Omental fat pad (tissue), 4 donors: Measurements from ENCODE around the gene ZNF41. TPM values are rescaled to one million over a fixed set of nuclear protein-coding genes. Genes with fewer than 3 reads are reported as not detected.

ENCODE experiments used
- ATAC-seq: fragments of 150-250 bp; one replicate; pipeline ENCODE4 v1.9.1; 2016; ENCODE audit warnings: mild to moderate bottlenecking, moderate library complexity; ENCODE audit not compliant: low FRiP score
- DNase-seq: peaks from one replicate; pipeline ENCODE4 v3.0.0-alpha.2; 2019; ENCODE audit warnings: low spot score
- total RNA-seq, 4 donors: library from RNA; depleted of rRNA; stranded (reverse); fragments of >200 nt; gene quantifications; one replicate each; pipeline ENCODE4 v1.1.0, GENCODE V29; 2016
- TF ChIP-seq, protein P1 (sequence below), 3 donors: fragments of 450-650 bp; IDR thresholded peaks; one replicate each; pipeline ENCODE4 v1.5.1; 2016 to 2017; ENCODE audit warnings: antibody characterized with exemption in 3 of 3, mild to moderate bottlenecking in 3 of 3, moderate library complexity in 2 of 3

ZNF41 gene
- total RNA-seq, 4 donors from 2014 or later = 6.6 to 13.6 (median 8.8) TPM

DNA sequence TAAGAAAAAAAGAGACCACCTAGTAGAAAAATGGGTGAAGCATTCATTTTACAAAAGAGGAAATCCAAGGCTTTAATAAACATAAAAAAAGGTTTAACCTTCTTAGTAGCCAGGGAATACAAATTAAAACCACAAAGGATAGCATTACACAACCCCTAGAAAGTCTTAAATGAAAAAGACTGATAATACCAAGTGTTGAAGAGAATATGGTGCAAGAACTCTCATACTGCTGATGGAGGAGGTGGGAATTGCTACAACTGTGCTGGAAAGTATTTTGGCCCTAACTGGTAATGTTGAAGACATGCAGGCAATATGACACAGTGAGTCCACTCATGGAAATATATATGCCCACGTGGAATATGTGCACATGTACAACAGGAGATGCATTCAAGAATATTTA lies 22.5 kb downstream of the ZNF41 start:
- TF ChIP-seq, protein P1, sequence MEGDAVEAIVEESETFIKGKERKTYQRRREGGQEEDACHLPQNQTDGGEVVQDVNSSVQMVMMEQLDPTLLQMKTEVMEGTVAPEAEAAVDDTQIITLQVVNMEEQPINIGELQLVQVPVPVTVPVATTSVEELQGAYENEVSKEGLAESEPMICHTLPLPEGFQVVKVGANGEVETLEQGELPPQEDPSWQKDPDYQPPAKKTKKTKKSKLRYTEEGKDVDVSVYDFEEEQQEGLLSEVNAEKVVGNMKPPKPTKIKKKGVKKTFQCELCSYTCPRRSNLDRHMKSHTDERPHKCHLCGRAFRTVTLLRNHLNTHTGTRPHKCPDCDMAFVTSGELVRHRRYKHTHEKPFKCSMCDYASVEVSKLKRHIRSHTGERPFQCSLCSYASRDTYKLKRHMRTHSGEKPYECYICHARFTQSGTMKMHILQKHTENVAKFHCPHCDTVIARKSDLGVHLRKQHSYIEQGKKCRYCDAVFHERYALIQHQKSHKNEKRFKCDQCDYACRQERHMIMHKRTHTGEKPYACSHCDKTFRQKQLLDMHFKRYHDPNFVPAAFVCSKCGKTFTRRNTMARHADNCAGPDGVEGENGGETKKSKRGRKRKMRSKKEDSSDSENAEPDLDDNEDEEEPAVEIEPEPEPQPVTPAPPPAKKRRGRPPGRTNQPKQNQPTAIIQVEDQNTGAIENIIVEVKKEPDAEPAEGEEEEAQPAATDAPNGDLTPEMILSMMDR (IDR thresholded peaks at IDR 0.05) = no peak
- DNase-seq (no peak), ATAC-seq (no peak)

DNA sequence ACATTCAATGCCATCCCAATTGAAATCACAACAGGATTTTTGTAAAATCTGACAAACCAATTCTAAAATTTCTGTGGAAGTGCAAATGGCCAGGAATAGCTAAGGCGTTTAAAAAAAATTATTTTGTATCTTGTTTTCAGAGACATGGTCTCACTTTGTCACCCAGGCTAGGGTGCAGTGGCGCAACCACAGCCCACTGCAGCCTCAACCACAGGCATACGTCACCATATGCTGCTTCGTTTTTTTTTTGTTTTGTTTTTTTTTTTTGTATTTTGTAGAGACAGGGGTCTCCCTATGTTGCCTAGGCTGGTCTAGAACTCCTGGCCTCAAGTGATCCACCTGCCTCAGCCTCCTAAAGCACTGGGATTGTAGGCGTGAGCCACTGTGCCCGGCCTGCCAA lies 24.5 kb downstream of the ZNF41 start:
- no peak for ATAC-seq
- TF ChIP-seq, protein P1 (IDR thresholded peaks at IDR 0.05) = no peak

DNA sequence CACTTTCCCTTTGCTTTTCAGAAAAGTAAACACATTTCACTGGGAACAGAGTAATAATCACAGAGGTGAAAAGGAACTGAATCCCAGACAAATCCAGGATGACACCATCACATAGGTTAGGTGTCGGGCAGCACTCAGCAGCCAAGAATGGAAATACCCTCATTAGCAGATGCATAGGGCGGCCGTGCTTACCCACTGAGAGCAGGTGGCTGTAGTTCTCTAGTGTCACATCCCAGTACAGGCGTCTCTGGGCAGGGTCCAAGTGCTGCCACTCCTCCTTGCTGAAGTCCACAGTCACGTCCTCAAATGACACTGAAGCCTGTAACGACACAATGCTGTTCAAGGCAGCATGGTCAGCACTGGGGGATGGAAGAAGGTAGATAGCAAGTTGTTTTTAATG lies 26.9 kb downstream of the ZNF41 start:
- DNase-seq = no peak
- TF ChIP-seq, protein P1 (IDR thresholded peaks at IDR 0.05) = no peak
- no peak for ATAC-seq

More for the DNA sequence above, 24.5 kb downstream of the ZNF41 start:
- DNase-seq = no peak

DNA sequence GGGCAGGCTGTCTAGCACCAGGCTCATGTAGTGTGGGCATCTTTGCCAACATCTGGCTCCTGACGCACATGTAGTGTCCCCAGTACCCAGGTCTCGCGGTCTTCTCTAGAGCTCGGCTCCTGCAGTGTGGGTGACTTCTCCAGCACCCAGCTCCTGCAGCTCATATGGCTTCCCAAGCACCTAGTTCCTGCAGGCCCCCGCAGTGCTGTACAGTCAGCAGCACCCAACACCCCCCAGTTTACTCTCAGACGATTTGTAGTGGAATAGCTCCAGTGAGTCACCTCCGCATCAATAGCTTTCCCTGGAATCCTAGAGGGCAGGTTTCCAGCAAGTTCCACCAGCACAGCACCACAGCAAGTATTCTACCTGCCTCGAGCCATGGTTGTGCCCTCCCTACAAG lies 30.9 kb downstream of the ZNF41 start:
- no peak for ATAC-seq
- no peak for DNase-seq

DNA sequence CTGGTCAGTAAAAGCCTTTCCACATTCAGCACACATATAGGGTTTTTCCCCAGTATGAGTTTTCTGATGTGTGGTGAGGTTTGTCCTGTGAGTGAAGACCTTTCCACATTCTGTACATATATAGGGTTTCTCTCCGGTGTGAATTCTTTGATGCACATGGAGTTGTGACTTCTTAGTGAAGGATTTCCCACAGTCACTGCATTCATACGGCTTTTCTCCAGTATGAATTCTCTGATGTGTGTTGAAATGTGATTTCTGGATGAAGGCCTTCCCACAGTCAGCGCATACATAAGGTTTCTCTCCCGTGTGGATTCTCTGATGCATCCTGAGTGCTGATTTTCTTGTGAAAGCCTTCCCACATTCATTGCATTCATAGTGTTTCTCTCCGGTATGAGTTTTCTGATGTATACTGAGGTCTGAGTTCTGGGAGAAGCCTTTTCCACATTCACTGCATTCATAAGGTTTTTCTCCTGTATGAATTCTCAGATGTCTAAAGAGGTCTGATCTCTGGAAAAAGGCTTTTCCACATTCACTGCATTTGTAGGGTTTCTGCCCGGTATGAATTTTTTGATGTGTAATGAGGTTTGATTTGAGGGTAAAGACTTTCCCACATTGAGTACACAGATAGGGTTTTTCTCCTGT lies 34.7 kb downstream of the ZNF41 start:
- DNase-seq (no peak), ATAC-seq (no peak)
- TF ChIP-seq, protein P1 (IDR thresholded peaks at IDR 0.05) = no peak

More for the DNA sequence above, 30.9 kb downstream of the ZNF41 start:
- TF ChIP-seq, protein P1 (IDR thresholded peaks at IDR 0.05) = no peak

DNA sequence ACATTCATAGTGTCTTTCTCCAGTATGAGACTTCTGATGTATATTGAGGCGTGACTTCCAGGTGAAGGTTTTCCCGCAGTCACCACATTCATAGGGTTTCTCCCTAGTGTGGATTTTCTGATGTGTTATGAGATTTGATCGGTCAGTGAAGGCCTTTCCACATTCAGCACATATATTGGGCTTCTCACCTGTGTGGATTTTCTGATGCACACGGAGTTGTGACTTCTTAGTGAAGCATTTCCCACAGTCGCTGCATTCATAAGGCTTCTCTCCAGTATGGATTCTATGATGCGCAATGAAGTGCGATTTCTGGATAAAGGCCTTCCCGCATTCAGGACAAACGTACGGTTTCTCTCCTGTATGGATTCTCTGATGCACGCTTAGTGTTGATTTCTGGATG lies 35.4 kb downstream of the ZNF41 start:
- DNase-seq = no peak
- no peak for ATAC-seq
- TF ChIP-seq, protein P1 (IDR thresholded peaks at IDR 0.05) = no peak

DNA sequence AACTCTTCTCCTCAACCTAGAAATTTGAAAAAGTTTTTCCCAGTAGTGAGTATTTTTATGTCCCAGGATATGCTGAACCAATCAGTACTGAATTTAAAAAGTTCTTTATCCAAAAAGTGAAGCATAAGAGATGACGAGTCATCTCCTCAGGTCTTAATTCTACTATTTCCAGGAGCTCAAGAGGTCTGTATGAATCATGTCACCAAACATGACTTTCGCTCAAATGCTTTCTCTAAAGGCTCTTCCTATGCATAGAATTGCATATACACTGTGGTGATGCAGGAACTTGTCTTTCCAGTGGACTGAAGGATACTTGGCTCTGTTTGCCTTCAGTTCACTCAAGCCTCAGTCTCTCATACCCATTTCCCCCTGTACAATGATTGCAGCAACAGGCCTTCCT lies 36.1 kb downstream of the ZNF41 start:
- TF ChIP-seq, protein P1 (IDR thresholded peaks at IDR 0.05) = no peak
- ATAC-seq (no peak), DNase-seq (no peak)
